GM12878 (cell line): Measurements from ENCODE around the gene KRTAP4-16. TPM values are rescaled to one million over a fixed set of nuclear protein-coding genes. Genes with fewer than 3 reads are reported as not detected.

Experiments
- ATAC-seq: fragments of 200-7000 bp; cut with Tn5 transposase; 3 replicates; pipeline ENCODE4 v1.9.1; 2020; ENCODE audit warnings: mild to moderate bottlenecking, moderate library complexity
- BruUV-seq: library from RNA; stranded (reverse); fragments of 400-500 nt; replicated peaks from 2 replicates; lab custom pipeline; 2021; lab: Mats Ljungman, UMichigan
- CTCF ChIA-PET: fragments of 300-600 bp; sonication (Branson Sonifier 250); formaldehyde crosslinking; extraction: SDS; loops from one replicate; lab custom pipeline; 2021; ENCODE audit warnings: inconsistent platforms; lab: Yijun Ruan, JAX
- POLR2A ChIA-PET: fragments of 350-600 bp; formaldehyde crosslinking; extraction: SDS; loops from one replicate; lab custom pipeline; 2021; ENCODE audit warnings: inconsistent platforms; lab: Charles Lee
- RAD21 ChIA-PET: fragments of 300-600 bp; sonication (Branson Sonifier 250); formaldehyde crosslinking; loops from one replicate; lab custom pipeline; 2023; ENCODE audit warnings: antibody characterized with exemption; ENCODE audit not compliant: unreplicated experiment; lab: Charles Lee
- SMC1A ChIA-PET: fragments of 300-600 bp; sonication (Branson Sonifier 250); formaldehyde crosslinking; loops from one replicate; lab custom pipeline; 2023; ENCODE audit not compliant: unreplicated experiment, uncharacterized antibody; lab: Charles Lee
- DNase-seq: peaks from one replicate; pipeline ENCODE4 v3.0.0-alpha.2; 2011; ENCODE audit warnings: low read depth, low spot score
- FAIRE-seq: peaks from 3 replicates; lab custom pipeline; 2011; peaks lifted over from hg19 to GRCh38; lab: Jason Lieb, UNC
- H2AFZ ChIP-seq: 2 replicates; pipeline ENCODE4 v1.6.0; 2011; ENCODE audit warnings: low read depth, low read length, control low read depth; ENCODE audit not compliant: control insufficient read depth
- H3K27ac ChIP-seq: 2 replicates; pipeline ENCODE4 v1.5.1; 2011; ENCODE audit warnings: control low read depth; ENCODE audit not compliant: control insufficient read depth, insufficient read depth
- H3K27me3 ChIP-seq, 2 experiments: replicated peaks in 1 of 2; 2 replicates each; pipeline versions ENCODE4 v1.6.0 to v1.6.1; 2011; ENCODE audit warnings: low read length in 1 of 2; ENCODE audit not compliant: control insufficient read depth in 2 of 2, insufficient read depth in 2 of 2
- H3K36me3 ChIP-seq, 2 experiments: 2 replicates each; pipeline ENCODE4 v1.5.1; 2011; ENCODE audit warnings: low read length in 1 of 2; ENCODE audit not compliant: control insufficient read depth in 2 of 2, insufficient read depth in 2 of 2
- H3K4me1 ChIP-seq: 2 replicates; pipeline ENCODE4 v1.6.1; 2011; ENCODE audit warnings: mild to moderate bottlenecking, low read length, moderate library complexity, mixed read lengths; ENCODE audit not compliant: control insufficient read depth, insufficient read depth
- H3K4me2 ChIP-seq: 2 replicates; pipeline ENCODE4 v1.6.0; 2011; ENCODE audit warnings: control low read depth; ENCODE audit not compliant: control insufficient read depth, insufficient read depth
- H3K4me3 ChIP-seq: fragments of 200-600 bp; sonication (generic); 2 replicates; pipeline ENCODE4 v1.5.1; 2016
- H3K79me2 ChIP-seq: 2 replicates; pipeline ENCODE4 v1.6.0; 2011; ENCODE audit warnings: low read length; ENCODE audit not compliant: control insufficient read depth, insufficient read depth
- H3K9ac ChIP-seq: 2 replicates; pipeline ENCODE4 v1.8.0; 2011; ENCODE audit warnings: low read length, control low read depth, mixed read lengths; ENCODE audit not compliant: control insufficient read depth, insufficient read depth
- H3K9me3 ChIP-seq: replicated peaks from 3 replicates; pipeline ENCODE4 v1.5.1; 2011; ENCODE audit warnings: mild to moderate bottlenecking, low read length; ENCODE audit not compliant: control insufficient read depth, insufficient read depth
- H4K20me1 ChIP-seq: 2 replicates; pipeline ENCODE4 v1.6.0; 2011; ENCODE audit not compliant: control insufficient read depth, insufficient read depth
- BACH1 ChIP-seq: fragments of 450-650 bp; IDR thresholded peaks from 2 replicates; pipeline ENCODE4 v1.6.1; 2017; ENCODE audit warnings: mild to moderate bottlenecking, borderline replicate concordance
- EZH2 ChIP-seq: IDR thresholded peaks from 2 replicates; pipeline ENCODE4 v1.6.1; 2012; ENCODE audit warnings: low read depth, mild to moderate bottlenecking, control low read depth, inconsistent platforms, low read length, borderline replicate concordance; ENCODE audit not compliant: control insufficient read depth
- JUNB ChIP-seq: IDR thresholded peaks from 2 replicates; pipeline ENCODE4 v1.6.1; 2016; ENCODE audit warnings: antibody characterized with exemption, mild to moderate bottlenecking
- MXI1 ChIP-seq: fragments of 150-350 bp; IDR thresholded peaks from 2 replicates; pipeline ENCODE4 v1.6.1; 2011; ENCODE audit warnings: low read depth, mild to moderate bottlenecking, inconsistent platforms, low read length, improper control_type of control experiment
- NFXL1 ChIP-seq: fragments of 450-650 bp; IDR thresholded peaks from 2 replicates; pipeline ENCODE4 v1.6.1; 2017; ENCODE audit warnings: antibody characterized with exemption, mild to moderate bottlenecking, borderline replicate concordance
- NKRF ChIP-seq: fragments of 450-650 bp; conservative IDR thresholded peaks from 2 replicates; pipeline ENCODE4 v1.6.1; 2017; ENCODE audit warnings: mild to moderate bottlenecking, moderate library complexity
- SREBF1 ChIP-seq: IDR thresholded peaks from 2 replicates; pipeline ENCODE4 v1.6.1; 2012; ENCODE audit warnings: mild to moderate bottlenecking, low read length
- SREBF2 ChIP-seq: IDR thresholded peaks from 2 replicates; pipeline ENCODE4 v1.6.1; 2012; ENCODE audit warnings: mild to moderate bottlenecking, low read length
- STAT1 ChIP-seq: fragments of 450-650 bp; conservative IDR thresholded peaks from 2 replicates; pipeline ENCODE4 v1.6.1; 2014; ENCODE audit warnings: antibody characterized with exemption, mild to moderate bottlenecking
- TCF7 ChIP-seq: IDR thresholded peaks from 2 replicates; pipeline ENCODE4 v1.6.1; 2014; ENCODE audit warnings: antibody characterized with exemption, borderline replicate concordance
- ZZZ3 ChIP-seq: IDR thresholded peaks from 2 replicates; pipeline ENCODE4 v1.6.1; 2011; ENCODE audit warnings: low read depth; ENCODE audit not compliant: control insufficient read depth, insufficient read length
- WGBS: methylation state at CpG from one replicate; pipeline ENCODE4 v1.1.6; 2016; ENCODE audit warnings: low lambda C conversion rate; ENCODE audit not compliant: insufficient replicate concordance, insufficient coverage; ENCODE audit errors: missing lambda C conversion rate; 5-methylcytosine and 5-hydroxymethylcytosine counted together
- in situ Hi-C: fragments of 300-500 bp; cut with MboI; formaldehyde crosslinking; loops from 9 replicates; pipeline ENCODE4 v1.14.3; 2018; ENCODE audit warnings: mixed read lengths
- intact Hi-C: fragments of 100-400 bp; cut with micrococcal nuclease; formaldehyde crosslinking; loops from one replicate; pipeline ENCODE4 v1.14.2; 2022; ENCODE audit not compliant: unreplicated experiment
- polyA plus RNA-seq, 11 experiments: library from polyadenylated mRNA; depleted of rRNA in 4 of 11; unstranded in 6 of 11; stranded (reverse) in 5 of 11; fragments of >200 nt; fragmentation: Nextera tagmentation in 4 of 11; fragmentation: Illumina TruSeq in 1 of 11; extraction: Ambion mirVana in 4 of 11; extraction: Trizol in 1 of 11; gene quantifications; 1 replicate in 1 of 11; 2 replicates in 10 of 11; pipeline versions ENCODE4 v1.2.1 to v1.2.3, GENCODE V29; 2011 to 2016; ENCODE audit warnings: inconsistent platforms in 2 of 11, missing spikeins in 2 of 11, low read depth in 1 of 11
- total RNA-seq, 4 experiments: library from RNA; depleted of rRNA in 3 of 4; stranded (reverse); fragments of >200 nt in 3 of 4; fragmentation: Illumina TruSeq in 1 of 4; extraction: Trizol in 1 of 4; gene quantifications; 2 replicates each; pipeline versions ENCODE4 v1.2.1 to v1.2.3, GENCODE V29; 2013 to 2021
- TF ChIP-seq, protein P1 (sequence below): IDR thresholded peaks from 2 replicates; pipeline ENCODE4 v1.6.1; 2012; ENCODE audit warnings: improper control_type of control experiment, low read depth, low read length; ENCODE audit not compliant: insufficient replicate concordance
- TF ChIP-seq, protein P2 (sequence below): IDR thresholded peaks from 2 replicates; pipeline ENCODE4 v1.6.1; 2011; ENCODE audit warnings: low read depth, low read length, improper control_type of control experiment, borderline replicate concordance

Gene KRTAP4-16
- total and polyA plus RNA-seq, 10 of the 15 experiments (the other 5 are each of a cell fraction or from before 2014, with no cell fraction given) = not detected

DNA sequence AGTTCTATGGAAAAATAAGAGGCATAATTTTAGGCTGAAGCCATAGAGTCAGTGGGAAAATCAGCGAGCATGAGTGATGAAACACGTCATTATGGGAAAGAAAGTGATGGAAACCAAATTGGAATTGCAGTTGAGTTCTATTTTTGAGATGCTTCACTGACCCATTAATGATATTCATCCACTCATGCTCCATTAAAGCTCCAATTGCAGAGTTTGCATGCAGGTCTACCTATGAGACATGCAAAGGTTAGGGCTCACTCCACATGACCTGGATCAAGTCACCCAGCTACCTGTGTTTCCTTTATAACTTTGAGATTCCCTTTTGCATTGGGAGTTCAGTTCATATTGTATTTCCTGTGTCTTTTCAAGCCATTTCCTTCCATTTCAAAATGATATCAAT is 28.3 kb downstream of the KRTAP4-16 start (continued):
- TF ChIP-seq, protein P1, sequence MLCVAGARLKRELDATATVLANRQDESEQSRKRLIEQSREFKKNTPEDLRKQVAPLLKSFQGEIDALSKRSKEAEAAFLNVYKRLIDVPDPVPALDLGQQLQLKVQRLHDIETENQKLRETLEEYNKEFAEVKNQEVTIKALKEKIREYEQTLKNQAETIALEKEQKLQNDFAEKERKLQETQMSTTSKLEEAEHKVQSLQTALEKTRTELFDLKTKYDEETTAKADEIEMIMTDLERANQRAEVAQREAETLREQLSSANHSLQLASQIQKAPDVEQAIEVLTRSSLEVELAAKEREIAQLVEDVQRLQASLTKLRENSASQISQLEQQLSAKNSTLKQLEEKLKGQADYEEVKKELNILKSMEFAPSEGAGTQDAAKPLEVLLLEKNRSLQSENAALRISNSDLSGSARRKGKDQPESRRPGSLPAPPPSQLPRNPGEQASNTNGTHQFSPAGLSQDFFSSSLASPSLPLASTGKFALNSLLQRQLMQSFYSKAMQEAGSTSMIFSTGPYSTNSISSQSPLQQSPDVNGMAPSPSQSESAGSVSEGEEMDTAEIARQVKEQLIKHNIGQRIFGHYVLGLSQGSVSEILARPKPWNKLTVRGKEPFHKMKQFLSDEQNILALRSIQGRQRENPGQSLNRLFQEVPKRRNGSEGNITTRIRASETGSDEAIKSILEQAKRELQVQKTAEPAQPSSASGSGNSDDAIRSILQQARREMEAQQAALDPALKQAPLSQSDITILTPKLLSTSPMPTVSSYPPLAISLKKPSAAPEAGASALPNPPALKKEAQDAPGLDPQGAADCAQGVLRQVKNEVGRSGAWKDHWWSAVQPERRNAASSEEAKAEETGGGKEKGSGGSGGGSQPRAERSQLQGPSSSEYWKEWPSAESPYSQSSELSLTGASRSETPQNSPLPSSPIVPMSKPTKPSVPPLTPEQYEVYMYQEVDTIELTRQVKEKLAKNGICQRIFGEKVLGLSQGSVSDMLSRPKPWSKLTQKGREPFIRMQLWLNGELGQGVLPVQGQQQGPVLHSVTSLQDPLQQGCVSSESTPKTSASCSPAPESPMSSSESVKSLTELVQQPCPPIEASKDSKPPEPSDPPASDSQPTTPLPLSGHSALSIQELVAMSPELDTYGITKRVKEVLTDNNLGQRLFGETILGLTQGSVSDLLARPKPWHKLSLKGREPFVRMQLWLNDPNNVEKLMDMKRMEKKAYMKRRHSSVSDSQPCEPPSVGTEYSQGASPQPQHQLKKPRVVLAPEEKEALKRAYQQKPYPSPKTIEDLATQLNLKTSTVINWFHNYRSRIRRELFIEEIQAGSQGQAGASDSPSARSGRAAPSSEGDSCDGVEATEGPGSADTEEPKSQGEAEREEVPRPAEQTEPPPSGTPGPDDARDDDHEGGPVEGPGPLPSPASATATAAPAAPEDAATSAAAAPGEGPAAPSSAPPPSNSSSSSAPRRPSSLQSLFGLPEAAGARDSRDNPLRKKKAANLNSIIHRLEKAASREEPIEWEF = no peak
- TF ChIP-seq SREBF1 = no peak

DNA sequence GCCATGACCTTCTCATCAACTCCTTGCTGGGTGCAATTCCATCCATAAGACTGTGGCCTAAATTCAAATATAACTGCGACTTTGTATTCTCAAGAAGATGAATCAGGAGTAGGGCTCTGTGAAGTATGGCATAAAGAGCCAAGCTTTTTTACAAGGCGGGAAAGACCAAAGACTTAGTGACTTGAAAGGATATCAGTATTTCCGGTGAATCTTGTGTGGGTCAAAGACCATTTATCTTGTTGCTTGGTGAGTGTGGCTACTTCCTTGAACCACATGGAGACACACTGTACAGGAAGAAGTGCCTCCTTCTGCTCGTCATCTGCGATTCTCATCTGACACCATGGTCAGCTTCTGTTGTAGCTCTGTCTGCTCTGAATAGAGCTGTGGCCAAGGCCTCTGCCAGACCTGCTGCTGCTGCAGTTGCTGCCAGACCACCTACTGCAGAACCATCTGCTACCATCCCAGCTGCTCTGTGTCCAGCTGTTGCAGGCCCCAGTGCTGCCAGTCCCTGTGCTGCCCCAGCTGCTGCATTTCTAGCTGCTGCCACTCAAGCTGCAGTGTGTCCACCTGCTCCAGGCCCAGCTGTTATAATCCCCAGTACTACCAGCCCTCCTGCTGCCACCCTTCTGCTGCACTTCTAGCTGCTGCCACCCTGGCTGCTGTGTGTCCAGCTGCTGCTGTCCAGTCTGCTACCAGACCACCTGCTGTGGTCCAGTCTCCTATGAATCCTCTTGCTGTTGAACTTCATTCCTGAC is 30.2 kb downstream of the KRTAP4-16 start:
- DNase-seq = no peak
- TF ChIP-seq MXI1 (no peak), NKRF (no peak), STAT1 (no peak), SREBF2 (no peak), ZZZ3 (no peak), EZH2 (no peak), JUNB (no peak), BACH1 (no peak), TCF7 (no peak), NFXL1 (no peak)
- TF ChIP-seq, protein P2, sequence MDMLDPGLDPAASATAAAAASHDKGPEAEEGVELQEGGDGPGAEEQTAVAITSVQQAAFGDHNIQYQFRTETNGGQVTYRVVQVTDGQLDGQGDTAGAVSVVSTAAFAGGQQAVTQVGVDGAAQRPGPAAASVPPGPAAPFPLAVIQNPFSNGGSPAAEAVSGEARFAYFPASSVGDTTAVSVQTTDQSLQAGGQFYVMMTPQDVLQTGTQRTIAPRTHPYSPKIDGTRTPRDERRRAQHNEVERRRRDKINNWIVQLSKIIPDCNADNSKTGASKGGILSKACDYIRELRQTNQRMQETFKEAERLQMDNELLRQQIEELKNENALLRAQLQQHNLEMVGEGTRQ = no peak
- no peak for ATAC-seq
- no TSS peak for BruUV-seq
- no peaks in the 10 kb centered on the region for H3K36me3 ChIP-seq
- H3K27ac ChIP-seq = no peak overlapping the region
- POLR2A ChIA-PET = no interaction called here
- no peaks in the 10 kb centered on the region for H4K20me1 ChIP-seq
- H3K4me1 ChIP-seq = no peaks in the 10 kb centered on the region
- no peak overlapping the region for H2AFZ ChIP-seq
- SMC1A ChIA-PET = no interaction called here
- WGBS = 43% methylated on average over 5 of the region's 5 CpGs
- CTCF ChIA-PET = no interaction called here
- H3K4me2 ChIP-seq = no peak overlapping the region
- no peaks in the 10 kb centered on the region for H3K9me3 ChIP-seq
- no peaks in the 10 kb centered on the region; a peak in 1 of 4 replicates for H3K27me3 ChIP-seq
- no peak for FAIRE-seq
- in situ Hi-C loops (no loop called here), intact Hi-C loops (no loop called here)
- no peaks in the 10 kb centered on the region for H3K79me2 ChIP-seq
- H3K4me3 ChIP-seq = no peak overlapping the region
- RAD21 ChIA-PET = no interaction called here
- no peak overlapping the region for H3K9ac ChIP-seq
